Stimulated activated CD4-positive, alpha-beta T cell treated with anti-CD3 and anti-CD28 coated beads, Interleukin-4, amount 100 ng/mL, for 48 hours (primary cell): ENCODE measurements around the gene INPP4B.

ENCODE experiments used
- DNase-seq, 2 donors: peaks; one replicate each; pipeline ENCODE4 v3.0.0-alpha.2; 2020; ENCODE audit warnings: low read depth in 2 of 2

INPP4B gene

GRCh38 chr4:142579443-142579842, 266.7 kb downstream of the INPP4B start:
- no peak for DNase-seq

GRCh38 chr4:142574306-142574705, 271.8 kb downstream of the INPP4B start:
- DNase-seq = no peak

GRCh38 chr4:142572071-142572470, 274.0 kb downstream of the INPP4B start:
- DNase-seq = no peak

GRCh38 chr4:142567620-142568451, 278.3 kb downstream of the INPP4B start:
- DNase-seq = no peak

GRCh38 chr4:142567199-142567598, 278.9 kb downstream of the INPP4B start:
- DNase-seq = peak in 1 of 2 donors; percentile 53

GRCh38 chr4:142566777-142567176, 279.3 kb downstream of the INPP4B start:
- DNase-seq = no peak

- DNase-seq = no peak
These were observed 279.9 kb downstream of the INPP4B start for GRCh38 chr4:142566243-142566642.

- no peak for DNase-seq
These were observed 280.3 kb downstream of the INPP4B start for GRCh38 chr4:142565771-142566170.

- DNase-seq = no peak
These were observed 282.3 kb downstream of the INPP4B start for GRCh38 chr4:142563682-142564291.

- no peak for DNase-seq
These were observed 286.1 kb downstream of the INPP4B start for GRCh38 chr4:142559986-142560385.

GRCh38 chr4:142558851-142559250, 287.2 kb downstream of the INPP4B start:
- DNase-seq = no peak

- no peak for DNase-seq
These were observed 288.8 kb downstream of the INPP4B start for GRCh38 chr4:142557239-142557801.

GRCh38 chr4:142556570-142557238, 289.4 kb downstream of the INPP4B start:
- no peak for DNase-seq

- no peak for DNase-seq
These were observed 290.1 kb downstream of the INPP4B start for GRCh38 chr4:142556048-142556447.

- DNase-seq = no peak
These were observed 291.7 kb downstream of the INPP4B start for GRCh38 chr4:142554412-142554811.

GRCh38 chr4:142551517-142552305, 294.4 kb downstream of the INPP4B start:
- no peak for DNase-seq

- no peak for DNase-seq
These were observed 295.1 kb downstream of the INPP4B start for GRCh38 chr4:142550965-142551364.

- no peak for DNase-seq
These were observed 296.2 kb downstream of the INPP4B start for GRCh38 chr4:142549726-142550463.

GRCh38 chr4:142549248-142549647, 296.9 kb downstream of the INPP4B start:
- DNase-seq = no peak

- no peak for DNase-seq
These were observed 297.6 kb downstream of the INPP4B start for GRCh38 chr4:142548491-142548890.

- no peak for DNase-seq
These were observed 298.1 kb downstream of the INPP4B start for GRCh38 chr4:142547974-142548373.
